T-helper 1 cell (primary cell): ENCODE data around the gene TFAP2E.

ENCODE experiments used
- DNase-seq, 5 donors: peaks; one replicate each; pipeline ENCODE4 v3.0.0-alpha.2; 2012 to 2020
- total RNA-seq, 4 donors: gene quantifications; one replicate each; lab custom pipeline; 2026; lab: John Stamatoyannopoulos, UW

TFAP2E gene
- total RNA-seq, result 1.8 to 7.3 (median 3.6) reads per million in 4 donors

- no peak for DNase-seq
These were observed at the start of gene TFAP2E for GRCh38 chr1:35573198-35574124. Gene TFAP2E (plus strand): TSS chr1:35573314. CDS start chr1:35573578, 264 bp downstream.

GRCh38 chr1:35524106-35524505 lies 49.0 kb upstream of the TFAP2E start:
- DNase-seq, result no peak

- no peak for DNase-seq
These were observed 42.9 kb upstream of the TFAP2E start for GRCh38 chr1:35530168-35530567.

- DNase-seq, result no peak
These were observed 42.2 kb upstream of the TFAP2E start for GRCh38 chr1:35530946-35531345.

GRCh38 chr1:35531368-35531767 lies 41.7 kb upstream of the TFAP2E start:
- DNase-seq, result no peak

GRCh38 chr1:35532497-35533223 lies 40.5 kb upstream of the TFAP2E start:
- no peak for DNase-seq

GRCh38 chr1:35533586-35533985 lies 39.5 kb upstream of the TFAP2E start:
- DNase-seq, result no peak

GRCh38 chr1:35535243-35535642 lies 37.9 kb upstream of the TFAP2E start:
- no peak for DNase-seq

GRCh38 chr1:35536556-35537162 lies 36.5 kb upstream of the TFAP2E start:
- DNase-seq, result no peak

GRCh38 chr1:35537806-35538205 lies 35.3 kb upstream of the TFAP2E start:
- no peak for DNase-seq

GRCh38 chr1:35539073-35539823 lies 33.9 kb upstream of the TFAP2E start:
- DNase-seq, result peak in 2 of 5 donors; percentile 22 to 66

GRCh38 chr1:35539824-35540261 lies 33.3 kb upstream of the TFAP2E start:
- DNase-seq, result peak in 1 of 5 donors; percentile 34

- peak in 3 of 5 donors; percentile 43 to 61 (median 44) for DNase-seq
These were observed 28.1 kb upstream of the TFAP2E start for GRCh38 chr1:35544976-35545375.

- DNase-seq, result no peak
These were observed 26.5 kb upstream of the TFAP2E start for GRCh38 chr1:35546614-35547013.

GRCh38 chr1:35553851-35554250 lies 19.3 kb upstream of the TFAP2E start:
- DNase-seq, result no peak

GRCh38 chr1:35554266-35555211 lies 18.6 kb upstream of the TFAP2E start:
- no peak for DNase-seq

GRCh38 chr1:35555212-35555584 lies 17.9 kb upstream of the TFAP2E start:
- DNase-seq, result no peak

GRCh38 chr1:35555601-35556477 lies 17.3 kb upstream of the TFAP2E start:
- no peak for DNase-seq

GRCh38 chr1:35556484-35557117 lies 16.5 kb upstream of the TFAP2E start:
- DNase-seq, result no peak
